Subcutaneous adipose tissue (tissue), 4 donors: Measurements from ENCODE around the gene PEX16. TPM values are rescaled to one million over a fixed set of nuclear protein-coding genes. Genes with fewer than 3 reads are reported as not detected.

Source experiments
- total RNA-seq, 4 donors: library from RNA; depleted of rRNA; stranded (reverse); fragments of >200 nt; gene quantifications; one replicate each; pipeline ENCODE4 v1.1.0, GENCODE V29; 2016
- TF ChIP-seq, protein P1 (sequence below): fragments of 450-650 bp; IDR thresholded peaks from one replicate; pipeline ENCODE4 v1.5.1; 2016; ENCODE audit warnings: low read depth, mild to moderate bottlenecking, control low read depth, antibody characterized with exemption, moderate library complexity

The PEX16 gene
- total RNA-seq, 4 donors from 2014 or later, result 17.3 to 40.5 (median 26.7) TPM

DNA sequence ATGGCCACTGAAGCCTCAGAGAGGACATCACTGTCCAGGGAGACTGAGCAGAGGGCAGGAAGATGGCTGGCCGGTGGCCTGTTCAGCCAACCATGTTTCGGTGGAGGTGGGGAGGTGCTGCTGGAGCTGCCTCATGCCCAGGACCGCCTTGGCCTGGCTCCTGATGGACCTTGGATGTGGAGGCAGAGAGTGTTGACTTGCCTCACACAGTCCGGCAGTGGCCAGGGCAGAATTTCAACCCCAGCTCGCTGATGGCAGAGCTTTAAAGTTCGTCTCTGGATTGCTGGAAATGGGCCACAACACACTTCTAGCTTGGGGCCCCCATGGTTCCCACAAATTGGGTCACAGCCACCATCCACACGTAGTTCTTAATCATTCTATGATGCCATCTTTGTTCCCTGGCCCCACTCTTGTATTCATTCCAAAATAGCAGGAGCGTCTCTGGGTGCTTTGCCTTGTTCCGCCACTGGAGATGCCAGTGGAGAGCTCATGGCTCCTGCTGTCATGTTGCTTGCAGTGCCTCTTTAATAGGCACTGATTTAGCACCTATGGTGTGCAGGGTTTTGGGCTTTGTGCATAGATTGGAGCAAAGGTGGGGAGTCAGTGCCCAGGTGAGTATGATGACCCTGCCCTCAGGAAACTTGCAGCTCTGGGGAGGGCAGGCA, 26.7 kb downstream of the PEX16 start:
- TF ChIP-seq, protein P1, sequence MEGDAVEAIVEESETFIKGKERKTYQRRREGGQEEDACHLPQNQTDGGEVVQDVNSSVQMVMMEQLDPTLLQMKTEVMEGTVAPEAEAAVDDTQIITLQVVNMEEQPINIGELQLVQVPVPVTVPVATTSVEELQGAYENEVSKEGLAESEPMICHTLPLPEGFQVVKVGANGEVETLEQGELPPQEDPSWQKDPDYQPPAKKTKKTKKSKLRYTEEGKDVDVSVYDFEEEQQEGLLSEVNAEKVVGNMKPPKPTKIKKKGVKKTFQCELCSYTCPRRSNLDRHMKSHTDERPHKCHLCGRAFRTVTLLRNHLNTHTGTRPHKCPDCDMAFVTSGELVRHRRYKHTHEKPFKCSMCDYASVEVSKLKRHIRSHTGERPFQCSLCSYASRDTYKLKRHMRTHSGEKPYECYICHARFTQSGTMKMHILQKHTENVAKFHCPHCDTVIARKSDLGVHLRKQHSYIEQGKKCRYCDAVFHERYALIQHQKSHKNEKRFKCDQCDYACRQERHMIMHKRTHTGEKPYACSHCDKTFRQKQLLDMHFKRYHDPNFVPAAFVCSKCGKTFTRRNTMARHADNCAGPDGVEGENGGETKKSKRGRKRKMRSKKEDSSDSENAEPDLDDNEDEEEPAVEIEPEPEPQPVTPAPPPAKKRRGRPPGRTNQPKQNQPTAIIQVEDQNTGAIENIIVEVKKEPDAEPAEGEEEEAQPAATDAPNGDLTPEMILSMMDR, result no peak

DNA sequence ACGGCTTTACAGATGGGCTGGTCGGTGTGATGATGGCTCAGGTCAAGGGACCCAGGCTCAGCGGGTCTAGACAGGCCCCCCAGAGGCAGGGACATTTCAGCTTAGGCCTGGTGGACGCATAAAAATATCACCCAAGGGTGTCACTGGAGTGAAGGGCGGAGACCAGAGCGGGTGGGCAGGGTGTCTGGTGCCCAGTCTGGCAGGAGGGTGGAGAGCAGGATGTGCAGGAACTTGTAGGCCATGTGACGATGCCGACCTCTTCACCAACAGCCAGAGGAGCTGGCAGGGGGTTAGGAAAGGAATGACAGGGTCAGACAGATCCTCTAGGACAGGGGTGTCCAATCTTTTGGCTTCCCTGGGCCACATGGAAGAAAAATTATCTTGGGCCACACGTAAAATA, 27.7 kb downstream of the PEX16 start:
- TF ChIP-seq, protein P1, result no peak

DNA sequence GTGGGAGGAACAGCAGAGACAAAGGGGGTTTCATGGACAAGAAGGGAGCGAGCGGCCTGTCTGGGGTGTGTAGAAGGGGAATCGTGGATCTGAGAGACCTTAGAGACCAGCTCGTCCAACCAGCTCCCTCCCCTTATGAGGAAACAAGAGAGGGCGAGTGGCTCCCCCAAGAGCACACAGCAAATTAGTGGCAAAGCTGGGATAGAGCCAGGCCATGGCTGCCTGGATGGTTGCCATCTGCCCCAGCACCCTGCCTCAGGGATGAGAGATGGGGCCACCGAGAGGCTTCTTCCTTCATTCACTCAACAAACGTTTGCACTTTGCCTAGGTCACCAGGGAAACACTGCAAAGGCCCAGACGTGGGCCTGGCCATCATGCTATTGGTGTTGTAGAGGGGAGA, 28.1 kb downstream of the PEX16 start:
- TF ChIP-seq, protein P1, result no peak

DNA sequence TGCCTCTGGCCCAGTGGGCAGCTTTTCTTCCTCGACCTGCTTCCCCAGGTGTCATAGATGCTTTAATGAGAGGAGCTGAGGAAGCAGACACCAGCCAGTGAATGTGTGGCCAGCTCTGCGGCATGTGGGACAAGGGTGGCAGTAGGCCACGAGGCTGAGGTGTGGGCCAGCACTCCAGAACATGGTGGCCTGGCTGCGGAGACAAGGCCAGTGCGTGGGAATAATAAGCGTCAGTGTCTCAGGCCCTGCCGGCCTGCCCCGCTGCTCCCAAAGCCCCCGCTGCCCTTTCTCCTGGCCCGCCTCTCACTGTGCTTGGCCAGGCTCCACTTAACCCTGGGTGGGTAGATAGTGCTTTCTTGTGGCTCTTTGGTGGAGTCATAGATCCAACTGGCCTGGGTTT, 30.1 kb downstream of the PEX16 start:
- TF ChIP-seq, protein P1, result no peak

DNA sequence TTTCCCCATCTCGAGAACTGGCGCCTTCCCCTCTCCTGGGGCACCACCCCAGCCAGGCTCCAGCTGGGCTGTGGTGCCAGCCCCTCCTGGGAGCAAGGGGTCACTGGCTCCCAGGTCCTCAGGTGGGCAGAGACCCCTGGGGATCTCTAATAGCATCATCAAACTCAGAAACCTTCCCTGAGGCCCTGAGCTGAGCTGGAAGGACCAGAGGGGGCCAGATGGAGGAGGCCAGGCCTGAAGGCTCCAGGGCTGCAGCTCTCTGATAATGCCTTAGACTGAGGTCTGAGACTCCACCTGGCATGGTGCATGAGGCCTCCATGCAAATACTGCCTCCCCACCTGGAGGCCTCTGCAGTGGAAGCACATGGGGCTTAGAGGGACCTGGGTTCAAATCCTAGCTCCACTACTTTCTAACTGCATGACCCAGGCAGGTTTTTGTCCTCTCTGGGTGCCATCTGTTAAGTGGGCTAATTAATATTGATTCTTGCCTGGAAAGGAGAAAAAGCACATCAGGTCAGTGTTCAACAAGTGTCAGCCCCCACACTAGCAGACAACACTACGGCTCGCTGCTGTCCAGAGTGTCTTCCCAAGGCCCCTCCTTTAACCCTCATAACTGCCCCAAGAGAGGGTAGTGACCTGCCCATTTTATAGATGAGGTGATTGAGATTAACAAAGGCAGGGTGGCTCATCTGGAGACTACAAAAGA, 30.7 kb downstream of the PEX16 start:
- TF ChIP-seq, protein P1, result no peak

DNA sequence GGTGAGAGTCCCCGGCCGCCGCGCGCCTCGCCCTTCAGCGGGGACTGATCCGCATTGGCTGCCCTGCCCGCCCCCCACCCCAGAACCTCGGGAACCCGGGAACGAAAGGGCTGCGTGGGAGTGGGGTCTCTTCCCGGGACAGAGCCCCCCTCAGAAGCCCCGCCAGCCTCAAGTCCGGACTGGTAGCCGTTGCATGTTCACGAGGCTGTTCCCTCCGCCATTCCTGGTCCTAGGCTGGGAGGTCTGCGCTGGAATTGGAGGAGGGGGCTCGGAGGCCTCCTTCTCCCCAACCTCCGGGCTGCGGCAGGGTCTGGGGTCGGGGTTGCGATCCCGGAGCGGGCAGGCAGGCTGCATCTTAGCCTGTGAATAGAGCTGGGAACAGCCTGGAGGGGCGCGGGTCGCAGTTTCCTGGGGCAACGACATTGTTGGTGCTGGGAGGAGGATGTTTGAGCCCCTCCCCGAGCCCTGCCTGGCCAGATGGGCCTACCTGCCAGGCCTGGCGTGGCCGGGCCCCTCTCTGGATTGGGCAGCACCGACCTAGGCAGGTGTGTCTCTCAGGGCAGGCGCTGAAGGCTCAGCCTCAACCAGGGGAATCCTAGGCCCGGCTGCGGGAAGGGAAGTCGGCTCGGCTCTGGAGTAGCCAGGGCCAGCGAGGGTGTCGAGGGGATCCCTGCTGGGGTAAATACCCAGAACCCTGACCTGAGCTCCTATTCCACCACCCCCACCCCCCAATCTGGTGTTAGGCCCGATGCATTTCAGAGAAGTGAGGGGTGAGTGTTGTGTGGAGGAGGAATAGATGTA, 31.6 kb downstream of the PEX16 start:
- TF ChIP-seq, protein P1, result no peak

DNA sequence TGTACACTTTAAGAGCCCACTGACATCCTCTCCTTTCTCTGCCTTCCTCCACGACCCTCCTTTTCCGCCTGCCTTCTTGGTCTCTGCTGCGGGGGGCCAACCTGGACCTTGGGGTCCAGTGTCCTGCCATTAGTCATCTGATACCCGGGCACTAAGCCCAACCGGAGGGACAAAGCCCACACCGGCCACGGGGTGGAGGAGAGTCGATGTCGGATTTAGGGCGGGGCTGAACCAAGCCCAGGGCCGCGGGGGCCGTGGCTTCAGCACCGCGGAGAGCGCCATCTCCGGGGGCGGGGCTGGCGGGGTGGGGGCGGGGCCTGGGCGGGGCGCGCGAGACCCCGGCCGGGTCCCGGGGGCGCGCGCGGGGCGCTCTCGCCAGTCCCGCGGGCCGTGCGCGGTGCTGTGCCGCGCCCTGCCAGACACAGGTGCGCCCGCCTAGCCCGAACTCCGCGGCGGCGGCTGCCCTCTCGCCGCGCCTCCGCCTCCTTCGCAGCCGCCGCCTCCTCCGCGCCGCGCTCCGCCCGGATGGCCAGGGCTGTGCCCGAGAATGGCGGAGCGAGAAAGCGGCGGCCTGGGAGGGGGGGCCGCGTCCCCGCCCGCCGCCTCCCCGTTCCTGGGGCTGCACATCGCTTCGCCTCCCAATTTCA, 32.3 kb downstream of the PEX16 start, which contains the start of gene MAPK8IP1:
MAPK8IP1 (plus strand) TSS at position 378 of the 647 bp plus-strand sequence; CDS start at position 548, 170 bp downstream.
- TF ChIP-seq, protein P1, result no peak
